Stomach (tissue), 4 donors: ENCODE data around the gene CD69.

Experiments
- EP300 ChIP-seq: sonication (generic); formaldehyde crosslinking; IDR thresholded peaks from one replicate; pipeline ENCODE4 v1.6.1; 2017; ENCODE audit warnings: antibody characterized with exemption
- POLR2A ChIP-seq, 4 donors: fragments of 450-650 bp; IDR thresholded peaks; one replicate each; pipeline ENCODE4 v1.6.1; 2016; ENCODE audit warnings: antibody characterized with exemption in 4 of 4, control low read depth in 2 of 4, mild to moderate bottlenecking in 1 of 4, moderate library complexity in 1 of 4
- POLR2AphosphoS5 ChIP-seq, 3 donors: sonication (generic); formaldehyde crosslinking; IDR thresholded peaks; one replicate each; pipeline ENCODE4 v1.6.1; 2016; ENCODE audit warnings: antibody characterized with exemption in 3 of 3
- TF ChIP-seq, protein P1 (sequence below), 7 experiments: fragments of 450-650 bp in 4 of 7; fragments of 200-600 bp in 3 of 7; sonication (generic) in 3 of 7; IDR thresholded peaks; one replicate each; pipeline ENCODE4 v1.5.1; 2016 to 2019; ENCODE audit warnings: antibody characterized with exemption in 7 of 7, control low read depth in 2 of 7, mild to moderate bottlenecking in 1 of 7

DNA sequence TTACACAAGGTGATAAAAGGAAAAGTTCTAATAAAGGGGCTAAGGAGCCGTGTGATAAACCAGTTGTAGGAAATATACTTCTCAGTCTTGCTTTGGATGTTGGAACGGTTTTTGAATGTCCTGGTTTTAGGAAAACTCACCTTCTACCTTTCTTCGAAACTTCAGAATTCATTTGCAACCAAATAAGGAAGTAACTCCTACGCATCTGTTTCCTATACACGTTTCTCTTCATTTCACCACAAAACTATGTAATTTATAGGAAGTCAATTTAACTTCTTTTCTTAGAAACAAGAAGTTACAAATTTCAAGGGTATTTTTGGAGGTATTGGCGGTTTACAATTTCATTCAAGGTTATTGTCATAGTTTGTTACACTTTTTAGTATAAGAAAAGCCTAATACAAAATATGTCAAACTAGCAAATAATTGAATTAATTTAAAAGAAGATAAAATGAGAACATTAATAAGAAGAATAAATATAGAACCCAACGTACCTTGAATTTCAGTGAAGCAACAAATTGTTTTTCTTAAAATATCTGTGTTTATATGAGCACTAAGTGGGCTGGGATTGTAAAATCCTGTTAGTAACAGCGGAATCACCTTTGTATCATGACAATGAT lies 33.2 kb upstream of the CD69 start:
- TF ChIP-seq, protein P1, sequence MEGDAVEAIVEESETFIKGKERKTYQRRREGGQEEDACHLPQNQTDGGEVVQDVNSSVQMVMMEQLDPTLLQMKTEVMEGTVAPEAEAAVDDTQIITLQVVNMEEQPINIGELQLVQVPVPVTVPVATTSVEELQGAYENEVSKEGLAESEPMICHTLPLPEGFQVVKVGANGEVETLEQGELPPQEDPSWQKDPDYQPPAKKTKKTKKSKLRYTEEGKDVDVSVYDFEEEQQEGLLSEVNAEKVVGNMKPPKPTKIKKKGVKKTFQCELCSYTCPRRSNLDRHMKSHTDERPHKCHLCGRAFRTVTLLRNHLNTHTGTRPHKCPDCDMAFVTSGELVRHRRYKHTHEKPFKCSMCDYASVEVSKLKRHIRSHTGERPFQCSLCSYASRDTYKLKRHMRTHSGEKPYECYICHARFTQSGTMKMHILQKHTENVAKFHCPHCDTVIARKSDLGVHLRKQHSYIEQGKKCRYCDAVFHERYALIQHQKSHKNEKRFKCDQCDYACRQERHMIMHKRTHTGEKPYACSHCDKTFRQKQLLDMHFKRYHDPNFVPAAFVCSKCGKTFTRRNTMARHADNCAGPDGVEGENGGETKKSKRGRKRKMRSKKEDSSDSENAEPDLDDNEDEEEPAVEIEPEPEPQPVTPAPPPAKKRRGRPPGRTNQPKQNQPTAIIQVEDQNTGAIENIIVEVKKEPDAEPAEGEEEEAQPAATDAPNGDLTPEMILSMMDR (IDR thresholded peaks at IDR 0.05) = no peak
- no peak for TF ChIP-seq POLR2A (IDR thresholded peaks at IDR 0.05)
- no peak for TF ChIP-seq POLR2AphosphoS5 (IDR thresholded peaks at IDR 0.05)
- no peak for TF ChIP-seq EP300
